Measurements from ENCODE around the gene PPP3CB.

DNA sequence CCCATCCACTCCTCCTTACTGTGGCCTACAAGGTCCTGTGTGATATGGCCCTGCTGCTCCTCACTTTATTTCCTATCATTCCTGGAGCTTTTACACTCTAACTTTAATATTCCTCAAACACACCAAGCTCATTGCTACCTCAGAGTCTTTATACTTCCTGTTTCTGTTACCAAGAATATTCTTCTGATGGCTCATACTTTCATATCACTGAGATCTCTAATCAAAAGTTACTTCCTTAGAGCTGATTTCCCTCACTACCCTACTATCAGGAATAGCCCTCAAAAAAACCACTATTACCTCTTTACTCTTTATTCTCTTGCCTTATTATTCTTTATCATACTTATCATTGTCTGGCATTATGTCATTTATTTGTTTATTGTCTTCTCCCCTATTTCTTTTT lies 5.8 kb upstream of the PPP3CB start:
- TF ChIP-seq, protein P1, sequence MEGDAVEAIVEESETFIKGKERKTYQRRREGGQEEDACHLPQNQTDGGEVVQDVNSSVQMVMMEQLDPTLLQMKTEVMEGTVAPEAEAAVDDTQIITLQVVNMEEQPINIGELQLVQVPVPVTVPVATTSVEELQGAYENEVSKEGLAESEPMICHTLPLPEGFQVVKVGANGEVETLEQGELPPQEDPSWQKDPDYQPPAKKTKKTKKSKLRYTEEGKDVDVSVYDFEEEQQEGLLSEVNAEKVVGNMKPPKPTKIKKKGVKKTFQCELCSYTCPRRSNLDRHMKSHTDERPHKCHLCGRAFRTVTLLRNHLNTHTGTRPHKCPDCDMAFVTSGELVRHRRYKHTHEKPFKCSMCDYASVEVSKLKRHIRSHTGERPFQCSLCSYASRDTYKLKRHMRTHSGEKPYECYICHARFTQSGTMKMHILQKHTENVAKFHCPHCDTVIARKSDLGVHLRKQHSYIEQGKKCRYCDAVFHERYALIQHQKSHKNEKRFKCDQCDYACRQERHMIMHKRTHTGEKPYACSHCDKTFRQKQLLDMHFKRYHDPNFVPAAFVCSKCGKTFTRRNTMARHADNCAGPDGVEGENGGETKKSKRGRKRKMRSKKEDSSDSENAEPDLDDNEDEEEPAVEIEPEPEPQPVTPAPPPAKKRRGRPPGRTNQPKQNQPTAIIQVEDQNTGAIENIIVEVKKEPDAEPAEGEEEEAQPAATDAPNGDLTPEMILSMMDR (IDR thresholded peaks at IDR 0.05): no peak
- TF ChIP-seq POLR2A (IDR thresholded peaks at IDR 0.05): no peak
